Fibroblast of skin of back (primary cell): Measurements from ENCODE around the gene STEAP1. TPM values are rescaled to one million over a fixed set of nuclear protein-coding genes. Genes with fewer than 3 reads are reported as not detected.
"Not testable (repeated sequence)": the region's sequence is repeated elsewhere in the genome, so short reads cannot be mapped to it uniquely, and the experiment has no call there.

ENCODE experiments used
- DNase-seq: peaks from one replicate; pipeline ENCODE4 v3.0.0-alpha.2; 2013
- polyA plus RNA-seq, 2 experiments: library from polyadenylated mRNA; unstranded; fragments of 120-200 nt; gene quantifications; one replicate each; pipeline ENCODE4 v1.2.1, GENCODE V29; 2013; ENCODE audit not compliant: insufficient read length in 2 of 2

Gene STEAP1
- 7.2 TPM for polyA plus RNA-seq (2013, experiment 1 of 2; ENCODE audit: insufficient read length)
- polyA plus RNA-seq (2013, experiment 2 of 2; ENCODE audit: insufficient read length) = 1.5 TPM

DNA sequence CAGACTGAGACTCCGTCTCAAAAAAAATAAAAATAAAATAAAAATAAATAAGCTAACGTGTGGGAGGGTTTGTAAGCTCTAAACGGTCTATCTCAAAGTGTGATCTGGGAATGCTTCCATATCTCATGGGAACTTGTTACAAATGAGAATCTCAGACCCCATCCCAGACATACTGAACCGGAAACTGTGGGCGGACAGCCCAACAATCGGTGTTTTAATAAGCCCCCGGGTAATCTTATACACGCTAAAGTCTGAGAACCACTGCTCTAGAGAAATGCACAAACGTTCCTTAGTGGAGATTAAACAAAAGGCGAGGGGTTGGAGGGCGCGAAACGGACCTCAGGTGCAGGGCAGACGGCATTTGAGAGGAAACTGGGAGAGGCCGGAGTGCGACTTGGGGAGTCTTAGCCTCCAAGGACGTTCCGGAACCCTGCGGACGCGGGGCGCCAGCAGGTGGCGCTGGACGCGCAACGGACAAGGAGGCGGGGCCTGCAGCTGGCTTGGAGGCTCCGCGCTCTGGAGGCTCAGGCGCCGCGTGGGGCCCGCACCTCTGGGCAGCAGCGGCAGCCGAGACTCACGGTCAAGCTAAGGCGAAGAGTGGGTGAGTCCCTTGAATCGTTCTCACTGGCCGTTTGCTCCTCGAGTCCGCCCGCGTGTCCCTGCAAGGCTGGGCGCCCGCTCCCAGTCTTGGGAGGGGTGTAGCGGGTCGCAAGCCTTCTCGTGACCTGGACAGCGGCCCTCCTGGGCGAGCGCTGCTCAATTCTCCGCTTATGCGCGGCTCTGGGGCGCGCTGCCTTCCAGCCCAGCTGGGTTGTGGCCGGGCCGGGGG is at the start of gene STEAP1:
Gene STEAP1 (plus strand): TSS at position 527 of the 829 bp plus-strand sequence. CDS start 5,320 bp downstream, outside the sequence.
- DNase-seq = peak; percentile 83

DNA sequence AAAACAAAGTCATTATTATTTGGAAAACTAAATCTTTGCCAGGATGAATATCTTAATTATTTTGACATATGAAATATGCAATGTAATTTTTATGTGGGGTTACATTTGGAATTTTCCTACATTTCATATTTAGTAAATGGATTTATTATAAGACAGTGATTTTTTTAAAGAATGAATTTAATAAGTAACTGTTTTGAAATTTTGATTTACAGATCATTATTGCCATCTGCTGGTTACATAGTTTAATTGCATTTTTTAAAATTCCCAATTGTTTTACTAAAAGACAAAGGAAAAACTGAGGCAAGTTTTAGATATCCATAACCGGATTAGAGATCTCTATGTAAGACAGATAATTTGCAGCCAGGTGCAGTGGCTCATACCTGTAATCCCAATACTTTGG is 39.3 kb upstream of the STEAP1 start:
- not testable (repeated sequence) for DNase-seq

DNA sequence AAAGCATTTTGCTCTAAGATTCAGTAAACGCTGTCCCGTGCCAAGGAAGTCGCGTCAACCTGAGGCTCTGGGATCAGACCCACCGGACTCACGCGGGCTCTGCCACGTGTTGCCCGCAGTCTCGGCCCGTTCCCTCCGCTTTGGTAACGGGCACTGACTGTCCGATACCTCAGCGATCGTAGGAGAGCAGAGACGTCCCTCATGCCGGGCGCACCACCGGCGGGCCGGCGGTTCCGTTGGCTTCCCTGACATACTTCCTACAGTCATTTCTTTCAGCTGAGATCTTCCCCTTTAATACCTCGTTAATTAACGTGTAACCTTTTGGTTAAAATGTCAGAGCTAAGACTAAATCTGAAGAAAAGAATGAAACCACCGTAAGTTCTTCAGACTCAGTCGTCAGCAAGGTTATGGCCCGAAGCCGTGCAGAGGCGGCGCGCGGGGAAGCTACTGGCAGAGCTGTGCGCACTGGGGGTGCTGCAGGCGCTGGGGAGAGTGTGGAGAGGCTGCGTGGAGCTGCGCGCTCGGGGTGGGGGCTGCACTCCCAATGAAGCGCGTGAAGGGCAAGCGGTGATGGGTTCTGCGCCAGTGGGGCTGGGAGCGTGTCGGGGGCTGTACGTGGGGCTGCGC is 35.6 kb upstream of the STEAP1 start:
- DNase-seq = peak; percentile 6

DNA sequence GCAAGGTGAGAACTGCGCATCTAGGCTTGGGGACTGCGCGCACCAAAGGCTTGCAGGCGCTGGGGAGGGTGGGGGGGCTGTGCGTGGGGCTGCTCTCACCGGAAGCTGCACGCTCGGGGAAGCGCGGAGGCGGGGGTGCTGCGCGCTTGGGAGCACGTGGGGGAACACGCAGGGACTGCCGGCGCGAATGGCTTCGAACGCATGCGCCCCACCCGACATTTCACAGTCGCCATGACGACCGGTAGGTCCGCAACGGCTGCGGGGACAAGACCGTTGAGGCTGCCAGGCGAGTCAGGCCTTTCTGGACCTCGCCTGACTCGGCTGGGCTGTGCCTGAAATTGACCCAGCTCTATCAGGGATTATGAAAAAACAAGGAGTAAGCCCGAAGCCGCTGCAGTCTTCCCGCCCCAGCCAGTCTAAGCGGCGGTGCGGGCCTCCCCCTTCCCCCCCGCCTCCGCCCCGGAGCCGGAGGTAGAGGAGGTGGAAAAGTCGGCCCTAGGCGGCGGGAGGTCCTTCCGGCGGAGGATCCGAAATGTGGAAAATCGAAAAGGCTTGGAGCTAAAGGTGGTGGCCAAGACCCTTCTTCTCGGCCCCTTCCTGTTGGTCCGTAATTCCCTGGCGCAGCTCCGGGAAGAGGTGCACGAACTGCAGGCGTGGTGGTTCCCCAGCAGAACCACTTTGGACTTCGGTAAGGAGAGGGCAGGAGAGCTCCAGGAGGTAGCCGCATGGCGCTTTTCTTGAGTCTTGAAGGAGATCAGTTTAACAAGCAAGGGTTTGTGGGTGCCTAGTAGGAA is 34.9 kb upstream of the STEAP1 start:
- peak; percentile 31 for DNase-seq

DNA sequence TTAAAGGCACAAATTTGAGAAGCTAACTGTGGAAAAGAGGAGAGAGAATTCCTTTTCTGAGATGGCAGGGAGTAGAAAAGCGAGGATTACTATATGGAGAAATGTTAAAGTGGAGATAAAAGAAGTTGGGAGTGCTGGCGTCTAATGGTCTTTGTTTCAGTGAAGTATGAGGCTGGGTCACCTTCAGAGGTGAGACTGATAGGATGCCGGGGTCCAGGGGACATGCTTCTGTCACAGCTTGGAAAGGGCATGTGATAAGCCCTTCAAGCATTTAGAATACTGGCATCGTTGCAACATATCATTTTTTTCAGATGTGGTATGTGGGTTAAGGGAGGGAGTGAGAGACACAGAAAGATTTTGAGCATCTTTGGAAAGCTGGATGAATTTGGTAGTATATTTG is 34.1 kb upstream of the STEAP1 start:
- DNase-seq = not testable (repeated sequence)

DNA sequence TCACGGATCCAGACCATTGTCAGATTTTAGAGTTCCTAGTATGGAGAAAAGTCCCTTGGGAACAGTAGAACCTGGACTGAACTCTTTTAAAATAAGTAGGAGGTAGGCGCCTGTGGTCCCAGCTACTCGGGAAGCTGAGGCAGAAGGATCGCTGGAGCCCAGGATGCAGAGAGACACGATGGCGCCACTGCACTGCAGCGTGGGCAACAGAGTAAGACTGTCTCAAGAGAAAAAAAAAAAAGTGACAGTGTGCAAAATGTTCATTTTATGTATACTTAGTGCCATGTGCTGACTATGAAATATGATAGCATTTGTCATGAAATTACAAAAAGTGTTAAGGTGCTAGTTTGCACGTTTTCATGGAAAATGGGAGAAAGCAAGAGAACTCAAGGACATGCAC is 22.5 kb upstream of the STEAP1 start:
- DNase-seq = not testable (repeated sequence)

DNA sequence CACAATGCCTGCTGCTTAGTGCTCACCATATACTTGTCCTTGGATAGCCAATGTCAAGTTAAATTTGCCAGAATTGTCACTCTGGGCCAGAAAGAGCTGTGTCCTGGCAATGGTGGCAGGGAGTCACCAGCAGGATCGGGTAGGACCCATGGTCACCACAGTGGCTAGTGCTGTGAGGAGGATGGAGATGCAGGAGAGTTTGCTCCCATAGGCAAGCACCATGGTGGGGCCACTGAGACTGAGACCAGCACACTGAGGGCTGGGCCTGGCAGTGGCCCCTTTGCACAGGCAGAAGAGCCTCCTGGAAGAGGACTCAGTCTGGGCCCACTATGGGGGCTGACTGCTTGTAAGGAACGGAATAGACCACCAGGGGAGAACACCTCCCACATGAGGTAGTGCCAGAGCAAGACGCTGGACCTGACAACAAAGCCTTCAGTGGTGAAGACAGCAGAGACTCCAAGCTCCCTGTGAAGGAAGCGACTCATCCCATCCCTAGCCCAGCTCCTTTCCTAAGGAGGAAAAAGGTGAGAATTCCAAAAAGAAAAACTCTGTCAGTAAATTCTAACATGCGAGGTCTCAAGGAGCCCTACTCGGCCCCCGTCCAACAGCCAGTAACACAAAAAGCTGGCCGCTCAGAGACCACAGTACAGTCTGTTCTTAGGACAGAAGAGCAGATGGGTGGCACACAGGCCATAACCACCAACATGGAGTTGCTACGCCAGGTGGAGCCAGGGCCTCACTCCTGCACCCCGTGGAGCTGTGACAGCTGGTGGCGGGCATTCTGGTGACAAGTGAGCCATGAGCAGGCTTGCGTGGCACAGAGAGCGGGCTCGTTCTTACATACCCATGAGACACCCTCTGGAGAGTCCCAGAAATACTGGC is 6.9 kb upstream of the STEAP1 start:
- not testable (repeated sequence) for DNase-seq

DNA sequence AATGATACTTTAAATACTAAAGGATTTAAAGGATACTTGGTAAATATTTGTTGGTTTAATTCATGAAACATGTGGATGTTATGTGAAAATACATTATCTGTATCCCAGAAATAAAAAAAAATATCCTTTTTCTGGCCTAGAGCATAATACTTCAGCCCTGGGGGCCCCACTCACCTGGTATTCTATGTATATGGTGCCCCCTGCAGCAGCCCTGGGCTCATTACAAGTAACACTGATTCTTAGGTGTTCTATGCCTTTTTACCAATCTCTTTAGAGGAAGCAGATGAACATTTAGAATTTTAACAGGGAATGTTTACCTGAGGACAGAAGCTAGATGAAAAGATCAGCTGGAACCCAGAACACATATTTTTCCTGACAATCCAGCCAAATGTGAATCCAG is 4.8 kb upstream of the STEAP1 start:
- DNase-seq = peak; percentile 11

DNA sequence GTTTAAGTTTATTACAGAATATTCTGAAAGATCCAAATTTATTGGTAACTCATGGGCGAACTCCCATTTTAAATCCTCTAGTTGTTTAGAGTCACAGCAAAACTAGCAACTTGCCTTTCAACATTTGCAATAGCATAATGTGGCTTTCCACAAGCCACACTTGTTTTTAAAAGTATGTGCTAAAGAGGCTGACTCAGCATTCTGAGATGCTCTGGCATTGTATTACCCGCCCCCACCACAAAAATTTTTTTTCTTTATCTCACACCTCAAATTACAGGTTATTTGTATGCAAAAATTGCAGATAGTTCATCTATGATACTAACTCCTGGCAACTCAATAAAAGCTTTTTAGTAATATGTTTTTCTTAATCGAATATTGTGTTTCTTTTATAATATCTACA is 2.4 kb upstream of the STEAP1 start:
- not testable (repeated sequence) for DNase-seq

DNA sequence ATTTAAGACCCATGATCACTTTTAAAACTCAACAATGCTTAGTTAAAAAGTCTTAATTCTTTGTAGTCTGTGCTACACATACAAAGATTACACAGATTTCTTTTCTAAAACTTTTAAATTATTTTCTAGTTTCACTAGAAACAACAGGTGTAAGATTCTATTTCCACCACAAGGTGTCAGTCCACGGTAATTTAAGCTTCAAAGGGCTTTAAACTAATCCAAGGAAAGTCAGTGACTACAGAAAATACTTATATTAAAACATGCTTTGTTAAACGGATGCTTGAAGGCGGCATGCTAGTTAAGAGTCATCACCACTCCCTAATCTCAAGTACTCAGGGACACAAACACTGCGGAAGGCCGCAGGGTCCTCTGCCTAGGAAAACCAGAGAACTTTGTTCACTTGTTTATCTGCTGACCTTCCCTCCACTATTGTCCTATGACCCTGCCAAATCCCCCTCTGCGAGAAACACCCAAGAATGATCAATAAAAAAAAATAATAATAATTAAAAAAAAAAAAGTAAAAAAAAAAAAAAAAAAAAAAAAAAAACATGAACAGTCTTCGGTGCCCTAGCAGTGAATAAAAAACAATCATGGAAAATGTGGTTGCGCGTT is 1.5 kb upstream of the STEAP1 start:
- DNase-seq = peak; percentile 71

DNA sequence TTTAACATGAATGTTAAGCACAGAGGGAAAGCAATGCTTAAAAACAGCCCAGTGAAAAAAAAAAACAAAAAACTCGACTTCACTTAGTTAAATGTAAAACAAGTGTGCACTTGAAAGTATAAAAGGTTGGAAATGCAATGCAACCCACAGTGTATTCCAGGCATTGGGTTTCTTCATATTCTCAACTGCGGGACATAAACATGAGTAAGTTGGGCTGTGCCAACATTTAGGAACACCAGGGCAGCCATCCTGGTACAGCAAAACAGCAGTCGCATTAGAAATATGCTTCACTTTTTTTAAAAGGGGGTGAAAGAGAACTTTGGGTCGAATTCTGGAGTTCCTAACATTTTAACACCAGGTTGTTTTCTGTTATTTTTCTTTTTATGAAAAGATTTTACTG is 937 bp downstream of the STEAP1 start:
- no peak for DNase-seq

DNA sequence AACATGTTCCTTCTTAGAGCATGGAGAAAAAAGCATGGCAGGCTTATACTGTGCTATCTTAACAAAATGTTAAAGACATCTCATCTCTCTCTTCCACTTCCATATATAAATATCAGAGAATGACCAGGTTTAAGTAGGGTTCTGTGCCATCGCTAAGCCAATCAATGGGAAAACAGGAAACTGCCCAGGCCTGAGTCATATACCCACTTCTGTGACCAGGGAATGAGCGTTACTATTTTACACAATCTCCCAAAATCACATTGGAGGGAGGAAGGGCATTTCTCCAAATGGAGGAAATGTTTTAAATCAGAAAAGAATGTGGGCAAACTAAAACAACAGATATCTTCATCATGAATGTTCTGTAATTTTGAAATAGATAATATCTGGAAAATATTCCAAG is 3.1 kb downstream of the STEAP1 start:
- DNase-seq = peak; percentile 65

DNA sequence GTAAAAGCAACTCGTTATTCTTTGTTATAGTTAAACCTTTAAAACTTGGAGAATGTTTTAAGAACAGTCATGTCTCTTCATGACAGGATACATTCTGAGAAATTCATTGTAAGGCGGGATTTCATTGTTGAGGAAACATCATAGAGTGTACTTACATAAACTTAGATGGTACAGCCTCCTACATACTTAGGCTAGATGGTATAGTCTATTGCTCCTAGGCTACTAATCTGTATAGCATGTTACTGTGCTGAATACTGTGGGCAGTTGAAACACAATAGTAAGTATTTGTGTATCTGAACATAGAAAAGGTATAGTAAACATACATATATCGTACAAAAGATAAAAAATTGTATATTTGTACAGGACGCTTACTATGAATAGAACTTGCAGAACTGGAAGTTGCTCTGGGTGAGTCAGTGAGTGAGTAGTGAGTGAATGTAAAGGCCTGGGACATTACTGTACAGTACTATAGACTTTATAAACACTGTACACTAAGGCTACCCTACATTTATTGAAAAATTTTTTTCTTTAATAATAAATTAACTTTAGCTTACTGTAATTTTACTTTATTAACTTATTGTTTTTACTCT is 3.6 kb downstream of the STEAP1 start:
- peak; percentile 59 for DNase-seq

DNA sequence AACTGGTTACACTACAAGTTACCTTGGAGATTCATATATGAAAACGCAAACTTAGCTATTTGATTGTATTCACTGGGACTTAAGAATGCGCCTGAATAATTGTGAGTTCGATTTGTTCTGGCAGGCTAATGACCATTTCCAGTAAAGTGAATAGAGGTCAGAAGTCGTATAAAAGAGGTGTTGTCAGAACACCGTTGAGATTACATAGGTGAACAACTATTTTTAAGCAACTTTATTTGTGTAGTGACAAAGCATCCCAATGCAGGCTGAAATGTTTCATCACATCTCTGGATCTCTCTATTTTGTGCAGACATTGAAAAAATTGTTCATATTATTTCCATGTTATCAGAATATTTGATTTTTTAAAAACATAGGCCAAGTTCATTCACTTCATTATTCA is 9.3 kb downstream of the STEAP1 start:
- no peak for DNase-seq

DNA sequence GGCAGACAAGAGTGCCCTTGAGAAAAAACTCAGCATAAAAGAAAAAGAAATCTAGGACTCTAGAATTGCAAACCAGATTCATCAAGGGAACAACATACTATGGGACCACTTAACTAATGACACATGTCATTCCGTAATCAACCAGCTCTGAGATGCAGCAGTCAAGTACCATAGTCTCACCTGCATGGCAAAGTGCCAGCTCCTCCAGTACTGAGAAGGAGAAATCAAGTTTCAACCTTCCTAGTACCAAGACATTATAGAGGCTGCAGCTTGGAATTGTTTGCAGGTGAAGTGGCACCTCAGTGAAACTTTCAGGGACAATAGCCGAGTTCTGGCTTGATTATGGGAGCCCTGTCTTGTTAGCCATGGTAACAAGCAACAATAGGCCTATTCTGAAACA is 11.5 kb downstream of the STEAP1 start:
- no peak for DNase-seq

DNA sequence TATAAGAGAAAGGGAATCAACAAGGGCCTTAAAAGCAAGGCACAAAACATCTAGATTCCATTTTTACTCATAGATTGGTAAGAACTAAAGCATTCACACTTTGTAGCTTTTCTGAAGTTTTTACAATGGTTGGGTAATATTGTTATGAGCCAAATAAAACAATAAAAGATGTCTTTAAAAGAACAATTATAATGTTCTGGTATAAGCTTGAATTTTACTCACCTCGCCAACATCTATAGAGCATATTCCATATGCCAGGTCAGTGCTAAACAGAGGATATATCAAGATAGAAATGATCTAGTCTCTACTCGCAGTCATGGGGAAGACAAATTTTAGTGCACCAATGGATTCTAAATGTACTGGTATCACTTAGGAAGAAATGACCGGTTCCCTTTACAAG is 11.9 kb downstream of the STEAP1 start:
- no peak for DNase-seq

DNA sequence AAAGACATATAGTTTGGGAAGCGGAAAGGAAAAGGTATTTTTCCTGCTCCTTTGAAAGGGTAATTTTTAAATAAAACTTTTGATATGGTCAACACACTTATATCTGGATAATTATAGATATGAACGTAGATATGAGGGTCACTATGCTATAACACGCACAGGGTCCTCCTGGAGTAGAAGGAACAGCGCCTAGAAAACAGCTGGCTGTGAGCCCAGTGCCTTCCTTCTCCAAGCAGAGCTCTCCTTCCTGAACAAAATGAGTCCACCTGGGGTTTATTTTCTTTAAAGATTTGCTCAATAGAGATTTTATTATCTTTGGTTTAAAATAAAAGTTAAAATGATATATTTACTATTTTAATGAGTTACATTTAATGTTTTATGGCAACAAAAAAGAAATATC is 13.1 kb downstream of the STEAP1 start:
- no peak for DNase-seq

DNA sequence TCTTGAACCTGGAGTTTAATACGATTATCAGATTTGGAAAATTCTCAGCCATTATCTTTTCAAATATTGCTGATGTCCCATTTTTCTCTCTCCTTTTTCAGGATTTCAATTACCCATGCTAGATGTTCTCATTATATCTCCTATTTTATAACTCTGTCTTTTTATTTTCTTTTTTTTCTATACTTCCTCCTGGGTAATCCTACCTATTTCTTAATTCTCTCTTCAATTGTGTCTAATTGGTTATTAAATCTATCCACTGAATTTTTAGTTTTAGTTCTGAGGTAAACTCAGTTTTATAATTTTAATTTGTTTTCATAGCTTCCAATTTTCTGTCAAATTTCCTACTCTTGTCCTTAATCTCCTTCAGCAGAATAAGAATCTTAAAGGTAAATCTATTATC is 15.6 kb downstream of the STEAP1 start:
- no peak for DNase-seq

DNA sequence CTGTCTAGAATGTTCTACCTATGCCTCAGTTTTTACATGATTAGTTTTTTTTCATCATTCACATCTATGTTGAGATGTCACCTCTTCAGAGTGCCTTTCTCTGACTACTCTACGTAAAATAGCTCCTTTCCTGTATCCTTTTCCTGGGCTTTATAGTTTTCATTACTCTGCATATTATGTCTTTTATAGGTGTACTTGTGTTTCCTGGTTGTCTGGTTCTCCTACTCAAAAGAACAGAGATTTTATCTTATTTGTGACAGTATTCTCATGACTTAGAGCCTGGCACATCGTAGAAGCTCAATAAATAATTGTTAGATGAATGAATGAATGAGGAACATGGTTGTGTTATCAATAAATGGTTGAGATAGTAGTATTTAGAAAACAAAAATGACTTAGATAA is 17.9 kb downstream of the STEAP1 start:
- DNase-seq = no peak

DNA sequence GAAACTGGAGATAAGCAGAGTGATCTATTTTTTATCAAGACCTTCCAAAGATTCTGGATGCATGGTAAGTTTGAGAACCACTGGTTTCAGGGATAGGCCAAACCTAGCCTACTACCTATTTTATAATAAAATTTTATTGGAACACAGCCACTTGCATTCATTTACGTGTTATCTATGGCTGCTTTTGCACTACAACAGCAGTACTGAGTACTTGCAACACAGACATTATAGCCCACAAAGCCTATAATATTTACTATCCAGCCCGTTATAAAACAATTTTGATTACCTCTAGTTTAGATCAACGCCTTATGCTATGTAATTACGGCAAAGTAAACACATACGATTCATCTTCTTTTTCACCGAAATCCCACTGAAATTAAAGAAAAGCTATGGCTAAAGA is 18.4 kb downstream of the STEAP1 start:
- no peak for DNase-seq

DNA sequence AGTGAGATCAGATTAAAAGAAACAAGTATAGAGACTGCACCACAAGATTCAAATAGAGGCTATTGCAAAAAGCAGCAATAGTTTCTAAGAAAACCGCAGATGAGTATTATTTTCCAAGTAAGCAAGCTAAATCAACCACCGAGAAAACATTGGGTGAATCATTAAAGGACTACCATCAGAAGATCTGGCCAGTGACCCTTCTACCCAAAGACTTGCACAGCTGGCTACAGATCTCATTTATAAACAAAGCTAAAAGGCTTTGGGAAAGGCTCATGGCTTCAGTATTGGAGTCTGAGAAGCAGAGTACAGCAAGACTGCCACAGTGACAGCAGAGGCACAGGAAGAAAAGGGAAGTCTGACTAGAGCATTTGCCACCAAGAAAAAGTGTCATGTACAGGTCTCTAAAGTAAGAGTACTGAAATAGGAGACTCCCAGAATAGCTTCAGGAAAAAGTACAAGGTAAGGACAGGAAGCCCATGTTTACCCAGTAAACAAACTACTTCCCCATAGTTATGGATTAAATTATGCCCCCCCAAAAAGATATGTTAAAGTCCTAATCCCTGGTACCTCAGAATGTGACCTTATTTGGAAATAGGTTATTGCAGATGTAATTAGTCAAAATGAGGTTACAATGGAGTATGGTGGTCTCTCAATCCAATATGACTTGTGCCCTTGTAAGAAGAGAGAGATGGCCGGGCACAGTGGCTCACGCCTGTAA is 19.0 kb downstream of the STEAP1 start:
- DNase-seq = no peak
